Measurements from ENCODE around the gene PDE6G.
"Not testable (repeated sequence)": the region's sequence is repeated elsewhere in the genome, so short reads cannot be mapped to it uniquely, and the experiment has no call there.

PDE6G gene

GRCh38 chr17:81638683-81639082 is 17.7 kb downstream of the PDE6G start:
- intact Hi-C loops (cut with DNase I), result loop anchor here (5.0 kb wide), 1 partner anchor 44 kb away; the partner anchor contains the start of genes ARL16 and HGS

GRCh38 chr17:81636505-81637288 is 19.6 kb downstream of the PDE6G start, which contains the start of the genes NPLOC4 and TSPAN10:
Gene NPLOC4 (minus strand): TSS chr17:81637112. CDS start chr17:81636930, 182 bp downstream.
Gene TSPAN10 (plus strand): TSS chr17:81637196. CDS start chr17:81642413, 5,217 bp downstream.
- peak; percentile 69 to 97 (median 83) for DNase-seq
- intact Hi-C loops (cut with DNase I), result loop anchor here (2.0 to 5.0 kb wide), 2 partner anchors 30 to 46 kb away; partner anchors contain the start of genes ARL16, CCDC137, HGS and OXLD1

More at GRCh38 chr17:81638683-81639082, 17.7 kb downstream of the PDE6G start:
- no peak for DNase-seq

GRCh38 chr17:81635973-81636504 is 20.3 kb downstream of the PDE6G start:
- peak in 2 of 10 donors; percentile 26 to 55 for DNase-seq
- intact Hi-C loops (cut with DNase I), result loop anchor here (2.0 to 5.0 kb wide), 2 partner anchors 31 to 46 kb away; partner anchors contain the start of genes ARL16, CCDC137, HGS and OXLD1

GRCh38 chr17:81635431-81635830 is 20.9 kb downstream of the PDE6G start:
- intact Hi-C loops (cut with DNase I), result loop anchor here (5.0 kb wide), 1 partner anchor 47 kb away; the partner anchor contains the start of genes ARL16 and HGS
- peak in 2 of 10 donors; percentile 5 to 49 for DNase-seq

- DNase-seq, result peak in 1 of 10 donors; percentile 30
- intact Hi-C loops (cut with DNase I), result no loop called here
These were observed 24.9 kb downstream of the PDE6G start for GRCh38 chr17:81631482-81631881.

- peak in 1 of 10 donors; percentile 50 for DNase-seq
- intact Hi-C loops (cut with DNase I), result no loop called here
These were observed 26.1 kb downstream of the PDE6G start for GRCh38 chr17:81630274-81630673.

GRCh38 chr17:81621494-81622130 is 34.7 kb downstream of the PDE6G start:
- DNase-seq, result peak in 5 of 10 donors; percentile 15 to 85 (median 53)
- intact Hi-C loops (cut with DNase I), result no loop called here

- intact Hi-C loops (cut with DNase I), result not testable (repeated sequence)
- DNase-seq, result peak in 1 of 10 donors; percentile 6
These were observed 38.0 kb downstream of the PDE6G start for GRCh38 chr17:81618307-81618706.

- intact Hi-C loops (cut with DNase I), result no loop called here
- DNase-seq, result peak in 1 of 10 donors; percentile 56
These were observed 39.5 kb downstream of the PDE6G start for GRCh38 chr17:81616877-81617276.

- DNase-seq, result peak in 1 of 10 donors; percentile 55
- intact Hi-C loops (cut with DNase I), result no loop called here
These were observed 40.9 kb downstream of the PDE6G start for GRCh38 chr17:81615401-81615930.

- intact Hi-C loops (cut with DNase I), result no loop called here
These were observed 44.0 kb downstream of the PDE6G start for GRCh38 chr17:81612172-81612970.

GRCh38 chr17:81609541-81610311 is 46.6 kb downstream of the PDE6G start:
- DNase-seq, result peak in 4 of 10 donors; percentile 16 to 80 (median 75)
- intact Hi-C loops (cut with DNase I), result no loop called here

More at GRCh38 chr17:81612172-81612970, 44.0 kb downstream of the PDE6G start:
- peak in 2 of 10 donors; percentile 35 to 42 for DNase-seq

- intact Hi-C loops (cut with DNase I), result no loop called here
These were observed 47.7 kb downstream of the PDE6G start for GRCh38 chr17:81608605-81609004.

GRCh38 chr17:81608082-81608481 is 48.3 kb downstream of the PDE6G start:
- DNase-seq, result peak in 3 of 10 donors; percentile 26 to 53 (median 49)
- intact Hi-C loops (cut with DNase I), result no loop called here

More at GRCh38 chr17:81608605-81609004, 47.7 kb downstream of the PDE6G start:
- peak in 3 of 10 donors; percentile 66 to 83 (median 78) for DNase-seq

GRCh38 chr17:81607431-81607830 is 48.9 kb downstream of the PDE6G start:
- intact Hi-C loops (cut with DNase I), result no loop called here

GRCh38 chr17:81603846-81604610 is 52.3 kb downstream of the PDE6G start:
- intact Hi-C loops (cut with DNase I), result no loop called here

More at GRCh38 chr17:81607431-81607830, 48.9 kb downstream of the PDE6G start:
- peak in 2 of 10 donors; percentile 4 to 22 for DNase-seq

GRCh38 chr17:81601525-81602120 is 54.7 kb downstream of the PDE6G start:
- peak in 2 of 10 donors; percentile 55 to 82 for DNase-seq
- intact Hi-C loops (cut with DNase I), result loop anchor here (1.0 kb wide), 1 partner anchor 348 kb away; no protein-coding TSS in a partner anchor

More at GRCh38 chr17:81603846-81604610, 52.3 kb downstream of the PDE6G start:
- peak in 2 of 10 donors; percentile 3 to 28 for DNase-seq

Measured in posterior cingulate gyrus (tissue), 11 donors.